Naive thymus-derived CD4-positive, alpha-beta T cell (primary cell): ENCODE results near the gene ADSL. TPM values are rescaled to one million over a fixed set of nuclear protein-coding genes. Genes with fewer than 3 reads are reported as not detected.

Experiments used
- ATAC-seq: fragments of 150-1000 bp; cut with Tn5 transposase; 2 replicates; pipeline ENCODE4 v1.10.0; 2021; ENCODE audit warnings: mild to moderate bottlenecking, moderate library complexity
- CTCF ChIA-PET: fragments of 350-600 bp; sonication (Branson Sonifier 250); formaldehyde crosslinking; loops from one replicate; lab custom pipeline; 2021; ENCODE audit warnings: antibody characterized with exemption; lab: Charles Lee
- POLR2A ChIA-PET: fragments of 350-600 bp; sonication (Branson Sonifier 250); formaldehyde crosslinking; loops from one replicate; lab custom pipeline; 2021; ENCODE audit warnings: antibody characterized with exemption, inconsistent platforms; lab: Charles Lee
- DNase-seq, 9 donors: peaks; one replicate each; pipeline versions ENCODE4 v3.0.0 to v3.0.0-alpha.2; 2020 to 2022; ENCODE audit warnings: mixed read lengths in 1 of 9
- H3K27ac ChIP-seq: one replicate; pipeline ENCODE4 v1.7.0; 2013; ENCODE audit warnings: mild to moderate bottlenecking, low read depth, low read length, moderate library complexity
- H3K27me3 ChIP-seq, 2 donors: one replicate each; pipeline ENCODE4 v1.7.0; 2013; ENCODE audit warnings: low read length in 2 of 2, mild to moderate bottlenecking in 2 of 2, moderate library complexity in 2 of 2; ENCODE audit not compliant: control insufficient read depth in 2 of 2, insufficient read depth in 2 of 2
- H3K36me3 ChIP-seq, 3 experiments: 1 replicate in 2 of 3; 2 replicates in 1 of 3; pipeline ENCODE4 v1.7.0; 2013; ENCODE audit warnings: low read length in 3 of 3, mild to moderate bottlenecking in 3 of 3, moderate library complexity in 1 of 3; ENCODE audit not compliant: insufficient read depth in 3 of 3, control insufficient read depth in 2 of 3
- H3K4me1 ChIP-seq, 2 donors: one replicate each; pipeline ENCODE4 v1.7.0; 2013; ENCODE audit warnings: low read length in 2 of 2, mild to moderate bottlenecking in 2 of 2, moderate library complexity in 1 of 2; ENCODE audit not compliant: control insufficient read depth in 2 of 2, insufficient read depth in 2 of 2
- H3K4me3 ChIP-seq: 2 replicates; pipeline ENCODE4 v1.7.0; 2013; ENCODE audit warnings: mild to moderate bottlenecking, low read length
- H3K9me3 ChIP-seq, 3 experiments: 1 replicate in 2 of 3; 2 replicates in 1 of 3; pipeline ENCODE4 v1.7.0; 2013; ENCODE audit warnings: low read length in 3 of 3; ENCODE audit not compliant: control insufficient read depth in 2 of 3
- H3K27ac Mint-ChIP-seq, 9 donors: one replicate each; pipeline ENCODE4 v1.8.0; 2020 to 2022; ENCODE audit warnings: mixed read lengths in 9 of 9, mild to moderate bottlenecking in 8 of 9, moderate library complexity in 5 of 9, inconsistent platforms in 2 of 9
- H3K27me3 Mint-ChIP-seq, 5 donors: one replicate each; pipeline ENCODE4 v1.8.0; 2021 to 2022; ENCODE audit warnings: mixed read lengths in 5 of 5, mild to moderate bottlenecking in 1 of 5
- H3K36me3 Mint-ChIP-seq, 5 donors: one replicate each; pipeline ENCODE4 v1.8.0; 2020 to 2022; ENCODE audit warnings: mixed read lengths in 5 of 5, mild to moderate bottlenecking in 3 of 5, inconsistent platforms in 1 of 5
- H3K4me1 Mint-ChIP-seq, 7 donors: one replicate each; pipeline ENCODE4 v1.8.0; 2020 to 2022; ENCODE audit warnings: mixed read lengths in 7 of 7, mild to moderate bottlenecking in 3 of 7, inconsistent platforms in 1 of 7
- H3K4me3 Mint-ChIP-seq, 10 donors: one replicate each; pipeline ENCODE4 v1.8.0; 2020 to 2022; ENCODE audit warnings: mild to moderate bottlenecking in 10 of 10, mixed read lengths in 10 of 10, moderate library complexity in 6 of 10, inconsistent platforms in 2 of 10
- H3K9me3 Mint-ChIP-seq, 11 donors: one replicate each; pipeline ENCODE4 v1.8.0; 2020 to 2022; ENCODE audit warnings: mixed read lengths in 11 of 11, mild to moderate bottlenecking in 4 of 11, inconsistent platforms in 1 of 11, moderate library complexity in 1 of 11
- intact Hi-C, 2 donors: fragments of 100-400 bp; cut with micrococcal nuclease; formaldehyde crosslinking; loops; one replicate each; pipeline ENCODE4 v1.15.1; 2023
- polyA plus RNA-seq, 2 donors: library from polyadenylated mRNA; unstranded; fragments of 300-500 nt; fragmentation: Illumina TruSeq; gene quantifications; one replicate each; pipeline ENCODE4 v1.2.3, GENCODE V29; 2021
- total RNA-seq, 6 experiments: library from RNA in 5 of 6; stranded (reverse) in 5 of 6; gene quantifications; 1 replicate in 5 of 6; 2 replicates in 1 of 6; pipeline ENCODE4 v1.2.3 and lab custom pipeline; 2021 to 2026

The ADSL gene
- total and polyA plus RNA-seq, 7 experiments from 2014 or later, result 54.4 to 127 (median 65.7) TPM

DNA sequence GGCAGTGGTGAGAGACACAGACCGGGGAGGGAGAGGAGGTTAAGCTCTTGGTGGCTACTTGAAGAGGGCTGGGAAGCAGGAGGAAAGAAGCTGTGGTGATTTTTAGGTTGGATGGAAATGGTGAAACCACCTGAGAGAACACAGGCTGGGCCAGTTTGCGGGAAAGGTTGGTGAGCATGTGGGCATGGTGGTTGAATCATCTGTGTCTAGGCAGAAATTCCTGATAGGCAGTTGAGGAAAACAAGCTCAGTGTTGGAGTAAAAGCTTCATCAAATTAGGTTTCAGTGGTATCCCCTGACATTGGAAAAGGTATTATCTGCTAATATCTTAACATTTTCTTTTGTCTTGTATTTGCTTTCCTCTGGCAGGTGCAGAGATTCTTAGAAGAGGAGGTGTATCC is 19.8 kb downstream of the ADSL start:
- Histone ChIP-seq H3K4me1 (peaks cover 0 to under 1% of the 10 kb centered on the region in 2 donors), H3K9me3 (no peaks in the 10 kb centered on the region), H3K36me3 (peaks cover 40 to 80% (median 56%) of the 10 kb centered on the region in 3 experiments), H3K27me3 (no peaks in the 10 kb centered on the region), H3K27ac (no peak overlapping the region), H3K4me3 (no peak overlapping the region)
- peaks cover 22 to 60% (median 49%) of the 10 kb centered on the region in 5 donors for H3K36me3 Mint-ChIP-seq
- ATAC-seq (no peak), DNase-seq (no peak)
- no peaks in the 10 kb centered on the region for H3K27me3 Mint-ChIP-seq
- intact Hi-C loops, result no loop called here
- ChIA-PET CTCF (no interaction called here), POLR2A (interaction anchor here (1.0 kb wide), 1 partner anchor 49 kb away, joined by 4 read pairs; no protein-coding TSS in a partner anchor)
- peak overlapping the region in 5 of 9 donors; percentile 14 to 79 (median 24) for H3K27ac Mint-ChIP-seq
- peaks cover 0 to 1% (median 0%) of the 10 kb centered on the region in 11 donors for H3K9me3 Mint-ChIP-seq
- no peak overlapping the region for H3K4me3 Mint-ChIP-seq
- H3K4me1 Mint-ChIP-seq, result peaks cover under 1 to 10% (median 6%) of the 10 kb centered on the region in 7 donors

DNA sequence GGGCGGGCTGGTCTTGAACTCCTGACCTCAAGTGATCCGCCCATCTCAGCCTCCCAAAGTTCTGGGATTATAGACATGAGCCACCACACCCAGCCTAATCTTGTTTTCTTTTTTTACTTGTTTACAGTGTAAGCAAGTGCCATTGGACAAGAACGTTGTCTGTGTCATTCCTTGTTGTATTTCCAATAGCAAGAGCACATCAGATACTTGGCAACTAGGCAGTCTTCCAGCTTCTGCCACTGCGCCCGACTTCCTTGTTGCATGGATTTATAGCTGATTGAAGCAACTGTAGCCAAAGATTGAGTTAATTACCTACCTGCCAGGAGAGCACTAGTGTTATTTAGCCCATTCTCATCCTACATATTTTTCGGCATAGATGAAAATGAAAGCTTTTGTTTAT is 21.0 kb downstream of the ADSL start:
- H3K27me3 ChIP-seq, result no peaks in the 10 kb centered on the region
- CTCF ChIA-PET, result interaction anchor here (1.1 to 1.2 kb wide), 2 partner anchors 19 to 41 kb away, joined by 3 read pairs; no protein-coding TSS in a partner anchor
- intact Hi-C loops, result no loop called here
- H3K27ac Mint-ChIP-seq, result peak overlapping the region in 3 of 9 donors; percentile 0 to 41 (median 38)
- no peak overlapping the region for H3K4me3 Mint-ChIP-seq
- no peak overlapping the region for H3K27ac ChIP-seq
- H3K36me3 Mint-ChIP-seq, result peaks cover 14 to 47% (median 39%) of the 10 kb centered on the region in 5 donors
- POLR2A ChIA-PET, result interaction anchor here (0.7 kb wide), 1 partner anchor 40 kb away, joined by 3 read pairs; no protein-coding TSS in a partner anchor
- H3K4me1 Mint-ChIP-seq, result peaks cover 7 to 17% (median 12%) of the 10 kb centered on the region in 7 donors
- no peaks in the 10 kb centered on the region for H3K9me3 ChIP-seq
- peaks cover 0 to 2% (median 0%) of the 10 kb centered on the region in 11 donors for H3K9me3 Mint-ChIP-seq
- no peak overlapping the region for H3K4me3 ChIP-seq
- ATAC-seq (no peak), DNase-seq (no peak)
- no peaks in the 10 kb centered on the region for H3K27me3 Mint-ChIP-seq
- H3K36me3 ChIP-seq, result peaks cover 27 to 67% (median 43%) of the 10 kb centered on the region in 3 experiments
- peaks cover 3 to 7% of the 10 kb centered on the region in 2 donors for H3K4me1 ChIP-seq

DNA sequence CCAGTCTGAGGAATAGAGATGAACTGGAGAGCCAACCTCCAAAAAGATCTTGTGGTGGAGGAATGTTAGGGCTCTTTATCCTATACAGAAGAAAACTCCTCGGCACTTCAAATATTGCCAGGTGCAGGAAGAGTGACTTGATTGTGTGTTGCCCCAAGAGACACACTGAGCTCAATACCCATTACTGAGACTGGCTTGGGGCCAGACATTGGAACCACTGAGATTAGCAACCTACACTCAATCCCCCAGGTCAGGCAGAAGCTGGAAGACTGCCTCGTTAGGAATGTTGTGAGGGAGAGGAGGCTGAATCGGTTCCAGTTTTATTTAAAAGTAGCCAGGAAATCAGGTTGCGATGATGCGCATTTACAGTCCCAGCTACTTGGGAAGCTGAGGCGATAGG is 21.7 kb downstream of the ADSL start:
- H3K4me3 ChIP-seq, result no peak overlapping the region
- H3K9me3 ChIP-seq, result no peaks in the 10 kb centered on the region
- H3K4me1 ChIP-seq, result peaks cover 3 to 13% of the 10 kb centered on the region in 2 donors
- CTCF ChIA-PET, result interaction anchor here (1.1 to 1.2 kb wide), 2 partner anchors 20 to 40 kb away, joined by 3 read pairs; no protein-coding TSS in a partner anchor
- Mint-ChIP-seq H3K4me1 (peaks cover 12 to 23% (median 17%) of the 10 kb centered on the region in 7 donors), H3K4me3 (peak overlapping the region in 2 of 10 donors; percentile 17 to 33), H3K36me3 (peaks cover 8 to 40% (median 38%) of the 10 kb centered on the region in 5 donors), H3K9me3 (peaks cover 0 to 1% (median 0%) of the 10 kb centered on the region in 11 donors), H3K27ac (peak overlapping the region in 1 of 9 donors; percentile 41), H3K27me3 (no peaks in the 10 kb centered on the region)
- no peaks in the 10 kb centered on the region for H3K27me3 ChIP-seq
- intact Hi-C loops, result no loop called here
- no peak overlapping the region for H3K27ac ChIP-seq
- POLR2A ChIA-PET, result interaction anchor here (0.8 to 1.3 kb wide), 3 partner anchors 15 to 323 kb away, joined by 3 to 4 read pairs (median 3); no protein-coding TSS in a partner anchor
- H3K36me3 ChIP-seq, result peaks cover 21 to 60% (median 36%) of the 10 kb centered on the region in 3 experiments
- DNase-seq (no peak), ATAC-seq (no peak)

DNA sequence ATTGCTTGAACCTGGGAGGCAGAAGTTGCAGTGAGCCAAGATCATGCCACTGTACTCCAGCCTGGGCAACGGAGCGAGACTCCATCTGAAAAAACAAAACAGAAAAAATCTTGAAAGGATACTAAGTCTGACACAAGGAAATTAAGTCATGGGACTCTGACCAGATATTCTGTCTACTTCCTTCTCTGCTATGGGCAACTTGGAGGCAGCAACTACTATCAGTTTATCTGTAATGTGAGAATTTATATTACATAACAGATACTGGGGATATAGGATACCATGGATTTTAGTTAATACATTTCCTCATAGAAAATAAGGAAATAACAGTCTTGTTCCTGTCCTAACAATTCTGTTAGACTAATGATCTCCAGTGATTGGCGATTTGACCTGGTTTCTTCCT is 22.5 kb downstream of the ADSL start:
- no peak overlapping the region for H3K4me3 Mint-ChIP-seq
- peaks cover 17 to 28% (median 23%) of the 10 kb centered on the region in 7 donors for H3K4me1 Mint-ChIP-seq

DNA sequence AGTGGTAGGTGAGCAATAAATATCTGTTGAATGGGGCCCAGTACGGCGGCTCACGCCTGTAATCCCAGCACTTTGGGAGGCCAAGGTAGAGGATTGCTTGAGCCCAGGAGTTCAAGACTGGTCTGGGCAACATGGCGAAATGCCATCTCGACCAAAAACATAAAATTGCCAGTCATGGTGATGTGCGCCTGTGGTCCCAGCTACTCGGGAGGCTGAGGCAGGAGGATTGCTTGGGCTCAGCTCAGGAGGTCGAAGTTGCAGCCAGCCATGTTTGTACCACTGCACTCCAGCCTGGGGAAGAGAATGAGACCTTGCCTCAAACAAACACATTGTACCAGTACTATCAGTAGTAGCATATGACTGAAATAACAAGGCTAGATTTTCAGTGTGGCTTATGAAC is 28.3 kb downstream of the ADSL start:
- intact Hi-C loops, result loop anchor here (5.0 kb wide), 2 partner anchors 113 to 263 kb away; partner anchors contain the start of gene MRTFA (in 1 of the 2)
- DNase-seq (no peak), ATAC-seq (no peak)
- peaks cover 0 to 6% (median 0%) of the 10 kb centered on the region in 3 experiments for H3K36me3 ChIP-seq
- H3K4me1 Mint-ChIP-seq, result peaks cover 28 to 74% (median 45%) of the 10 kb centered on the region in 7 donors
- no peaks in the 10 kb centered on the region for H3K27me3 ChIP-seq
- H3K9me3 ChIP-seq, result no peaks in the 10 kb centered on the region
- H3K9me3 Mint-ChIP-seq, result peaks cover 0 to 1% (median 0%) of the 10 kb centered on the region in 11 donors
- peaks cover 0 to 17% (median 4%) of the 10 kb centered on the region in 5 donors for H3K36me3 Mint-ChIP-seq
- H3K27me3 Mint-ChIP-seq, result no peaks in the 10 kb centered on the region
- no peak overlapping the region for H3K27ac ChIP-seq
- H3K4me3 Mint-ChIP-seq, result peak overlapping the region in 1 of 10 donors; percentile 16
- H3K4me1 ChIP-seq, result peaks cover 3 to 18% of the 10 kb centered on the region in 2 donors
- ChIA-PET POLR2A (interaction anchor here (3.1 kb wide), 1 partner anchor 10 kb away, joined by 13 read pairs; no protein-coding TSS in a partner anchor), CTCF (no interaction called here)
- H3K27ac Mint-ChIP-seq, result no peak overlapping the region
- no peak overlapping the region for H3K4me3 ChIP-seq

More for the DNA sequence above, 22.5 kb downstream of the ADSL start:
- ChIA-PET CTCF (no interaction called here), POLR2A (interaction anchor here (0.6 to 1.3 kb wide), 3 partner anchors 14 to 324 kb away, joined by 3 read pairs; no protein-coding TSS in a partner anchor)
- Histone ChIP-seq H3K36me3 (peaks cover 21 to 52% (median 33%) of the 10 kb centered on the region in 3 experiments), H3K4me1 (peaks cover 3 to 14% of the 10 kb centered on the region in 2 donors), H3K9me3 (no peaks in the 10 kb centered on the region), H3K4me3 (no peak overlapping the region), H3K27ac (no peak overlapping the region), H3K27me3 (no peaks in the 10 kb centered on the region)
- DNase-seq (no peak), ATAC-seq (no peak)
- Mint-ChIP-seq H3K27me3 (no peaks in the 10 kb centered on the region), H3K36me3 (peaks cover 8 to 41% (median 33%) of the 10 kb centered on the region in 5 donors), H3K9me3 (peaks cover 0 to 1% (median 0%) of the 10 kb centered on the region in 11 donors), H3K27ac (peak overlapping the region in 4 of 9 donors; percentile 15 to 73 (median 30))
- intact Hi-C loops, result no loop called here

DNA sequence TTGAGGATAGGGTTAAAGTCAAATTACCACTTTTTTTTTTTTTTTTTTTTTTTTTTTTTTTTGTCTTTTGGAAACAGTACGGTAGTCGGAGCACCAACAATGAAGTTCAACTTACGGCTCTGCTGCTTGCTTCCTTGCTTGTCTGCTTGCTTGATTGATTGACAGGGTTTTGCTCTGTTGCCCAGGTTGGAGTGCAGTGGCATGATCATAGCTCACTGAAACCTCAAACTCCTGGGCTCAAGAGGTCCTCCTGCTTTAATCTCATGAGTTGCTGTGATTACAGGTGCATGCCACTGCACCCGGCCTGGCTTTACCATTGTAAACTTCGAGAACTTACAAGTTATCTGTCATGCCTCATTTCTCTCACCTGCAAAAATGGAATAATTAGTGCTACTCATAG is 29.8 kb downstream of the ADSL start:
- ChIA-PET POLR2A (interaction anchor here (0.6 to 3.1 kb wide), 4 partner anchors 9 to 359 kb away, joined by 3 to 13 read pairs (median 4); no protein-coding TSS in a partner anchor), CTCF (interaction anchor here (0.6 to 1.4 kb wide), 4 partner anchors 9 to 196 kb away, joined by 3 to 6 read pairs (median 3); no protein-coding TSS in a partner anchor)
- Histone ChIP-seq H3K9me3 (no peaks in the 10 kb centered on the region), H3K36me3 (no peaks in the 10 kb centered on the region), H3K4me1 (peaks cover 2 to 18% of the 10 kb centered on the region in 2 donors), H3K4me3 (no peak overlapping the region), H3K27me3 (no peaks in the 10 kb centered on the region), H3K27ac (no peak overlapping the region)
- peak overlapping the region in 2 of 9 donors; percentile 32 to 59 for H3K27ac Mint-ChIP-seq
- peak overlapping the region in 2 of 10 donors; percentile 4 to 58 for H3K4me3 Mint-ChIP-seq
- intact Hi-C loops, result no loop called here
- H3K9me3 Mint-ChIP-seq, result peaks cover 0 to 1% (median 0%) of the 10 kb centered on the region in 11 donors
- no peaks in the 10 kb centered on the region for H3K27me3 Mint-ChIP-seq
- H3K36me3 Mint-ChIP-seq, result peaks cover 0 to 17% (median 4%) of the 10 kb centered on the region in 5 donors
- DNase-seq (no peak), ATAC-seq (no peak)
- peaks cover 28 to 73% (median 49%) of the 10 kb centered on the region in 7 donors for H3K4me1 Mint-ChIP-seq
